GM21723 (cell line): ENCODE results near the gene VRK2.
"Not testable (repeated sequence)": the region's sequence is repeated elsewhere in the genome, so short reads cannot be mapped to it uniquely, and the experiment has no call there.

Experiments used
- ATAC-seq: cut with Tn5 transposase; IDR thresholded peaks from one replicate; pipeline ENCODE4 v1.9.1; 2021; ENCODE audit warnings: mild to moderate bottlenecking, moderate library complexity; ENCODE audit not compliant: unreplicated experiment

VRK2 gene

GRCh38 chr2:58106896-58107295, 60.3 kb downstream of the VRK2 start:
- ATAC-seq = no peak

DNA sequence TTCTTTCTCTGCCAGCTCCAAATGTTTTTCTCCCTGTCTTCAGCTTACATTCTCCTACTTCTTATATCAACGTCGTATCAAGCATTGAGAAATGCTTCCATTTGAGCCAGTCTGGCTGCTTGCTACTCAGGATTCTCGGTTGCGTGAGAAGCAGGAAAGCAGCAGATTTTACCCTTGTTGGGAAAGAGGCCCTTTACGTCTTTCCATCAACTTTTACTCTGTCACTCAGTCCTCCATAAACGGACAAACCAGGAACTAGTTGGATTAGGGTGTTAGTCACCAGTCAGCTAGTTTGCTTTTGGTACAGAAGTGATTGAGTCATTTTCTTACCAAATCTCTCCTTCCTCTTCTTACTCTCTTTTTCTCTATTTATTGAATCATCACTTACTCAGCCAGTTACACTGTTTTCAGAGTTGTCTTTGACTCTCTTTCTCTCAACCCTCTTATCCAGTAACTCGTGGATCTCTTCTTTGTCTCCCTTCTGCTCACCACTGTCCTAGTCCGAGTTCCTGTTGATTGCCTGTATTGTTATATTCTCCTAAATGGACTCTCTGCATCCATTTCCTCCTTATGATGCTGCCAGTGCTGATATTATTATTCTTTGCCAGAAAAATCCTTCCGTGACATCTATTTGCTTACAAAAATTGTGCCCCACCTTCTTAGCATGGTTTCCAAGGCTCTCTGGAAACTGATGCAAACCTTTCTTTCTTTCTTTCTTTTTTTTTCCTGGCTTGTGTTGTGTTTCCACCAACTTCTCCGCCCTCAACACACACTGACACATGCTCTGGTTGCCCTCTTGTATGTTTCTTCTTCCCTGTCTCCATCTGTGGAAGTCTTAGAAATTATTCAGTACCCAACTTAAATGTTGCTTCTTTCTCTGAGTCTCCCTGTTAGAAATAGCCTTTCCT, 61.5 kb downstream of the VRK2 start:
- no peak for ATAC-seq

DNA sequence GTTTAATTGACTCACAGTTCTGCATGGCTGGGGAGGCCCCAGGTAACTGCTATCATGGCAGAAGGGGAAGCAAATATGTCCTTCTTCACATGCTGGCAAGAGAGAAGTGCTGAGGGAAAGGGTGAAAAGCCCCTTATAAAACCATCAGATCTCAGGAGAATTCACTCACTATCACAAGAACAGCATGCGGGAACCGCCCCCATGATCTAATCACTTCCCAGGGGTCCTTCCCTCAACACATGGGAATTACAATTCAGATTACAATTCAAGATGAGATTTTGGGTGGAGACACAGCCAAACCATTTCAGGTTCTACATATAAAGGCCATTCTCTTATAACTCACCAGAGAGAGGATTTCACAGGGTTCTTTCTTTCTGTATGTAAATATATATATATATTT, 62.9 kb downstream of the VRK2 start:
- ATAC-seq = no peak

DNA sequence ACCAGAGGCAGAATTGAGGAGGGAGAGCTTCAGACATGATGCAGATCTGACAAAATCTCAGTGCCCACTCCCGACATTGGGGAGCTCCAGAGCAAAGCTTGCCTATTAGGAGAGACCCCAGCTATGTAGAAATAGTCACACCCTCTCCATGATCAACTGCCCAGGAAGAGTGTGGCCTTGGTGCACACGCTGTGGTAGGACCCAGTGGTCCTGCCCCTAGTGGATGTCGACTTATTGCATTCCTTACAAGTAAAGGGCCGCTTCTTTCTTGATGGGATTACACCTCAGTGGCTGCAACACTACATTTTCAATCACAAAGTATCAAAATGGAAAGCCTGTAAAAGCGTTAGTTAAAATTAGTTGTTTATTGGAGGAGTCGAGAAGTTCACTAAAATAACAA, 64.2 kb downstream of the VRK2 start:
- ATAC-seq = no peak

- ATAC-seq = not testable (repeated sequence)
Observed at GRCh38 chr2:58113563-58113962, 67.0 kb downstream of the VRK2 start.

- no peak for ATAC-seq
Observed at GRCh38 chr2:58120626-58121229, 74.1 kb downstream of the VRK2 start.

DNA sequence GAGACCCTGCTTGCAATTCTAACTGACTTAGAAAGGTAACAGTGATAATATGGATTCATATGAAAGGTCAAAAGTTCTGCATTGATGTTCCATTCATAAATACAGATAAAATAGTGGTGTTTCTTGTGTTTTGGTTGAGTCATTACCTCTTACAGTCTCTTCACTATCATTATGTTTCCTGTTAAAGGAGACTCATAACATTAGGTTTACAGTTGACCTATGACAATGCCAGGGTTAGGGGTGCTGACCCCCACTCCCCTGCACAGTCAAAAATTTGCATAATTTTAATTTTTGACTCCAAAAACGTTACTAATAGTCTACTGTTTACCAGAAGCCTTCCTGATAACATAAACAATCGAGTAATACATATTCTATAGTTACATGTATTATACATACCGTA, 75.4 kb downstream of the VRK2 start:
- no peak for ATAC-seq

DNA sequence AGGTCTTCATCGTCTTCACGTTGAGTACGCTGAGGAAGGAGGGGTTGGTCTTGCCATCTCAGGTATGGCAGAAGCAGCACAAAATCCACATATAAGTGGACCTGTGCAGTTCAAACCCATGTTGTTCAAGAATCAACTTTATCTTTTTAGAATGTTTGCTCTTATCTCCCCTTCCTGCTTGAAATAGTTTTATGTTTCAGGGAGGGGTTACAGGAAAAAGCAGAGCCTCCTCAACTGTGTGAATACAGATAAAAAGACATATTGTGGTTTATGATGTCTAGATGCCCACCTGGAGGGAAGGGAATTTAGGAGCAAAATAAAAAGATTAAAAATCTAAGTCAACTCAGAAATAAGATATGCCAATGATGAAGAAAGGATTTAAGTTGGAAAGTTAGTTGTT, 75.9 kb downstream of the VRK2 start:
- no peak for ATAC-seq

DNA sequence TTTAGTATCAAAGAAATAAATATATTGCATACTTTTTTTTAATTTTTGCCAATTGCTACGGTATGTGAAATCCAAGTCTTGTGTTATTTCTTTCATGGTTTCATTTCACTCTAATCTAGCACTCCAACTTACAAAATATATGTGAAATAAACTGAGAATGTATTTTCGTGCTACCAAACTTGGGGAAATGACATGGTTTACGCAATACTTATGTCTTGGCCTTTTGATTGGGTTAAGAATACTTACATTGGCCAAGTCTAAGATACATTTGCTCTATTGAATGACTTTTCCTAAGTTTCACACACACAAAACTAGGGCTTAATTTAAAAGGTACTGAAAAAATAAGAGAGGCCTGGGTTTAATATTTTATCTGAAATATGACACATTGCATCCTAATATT, 80.5 kb downstream of the VRK2 start:
- ATAC-seq = no peak

GRCh38 chr2:58130238-58130637, 83.6 kb downstream of the VRK2 start:
- no peak for ATAC-seq

- ATAC-seq = no peak
Observed at GRCh38 chr2:58131191-58132011, 84.8 kb downstream of the VRK2 start.

GRCh38 chr2:58133395-58133794, 86.8 kb downstream of the VRK2 start:
- no peak for ATAC-seq

- no peak for ATAC-seq
Observed at GRCh38 chr2:58135861-58136260, 89.3 kb downstream of the VRK2 start.

DNA sequence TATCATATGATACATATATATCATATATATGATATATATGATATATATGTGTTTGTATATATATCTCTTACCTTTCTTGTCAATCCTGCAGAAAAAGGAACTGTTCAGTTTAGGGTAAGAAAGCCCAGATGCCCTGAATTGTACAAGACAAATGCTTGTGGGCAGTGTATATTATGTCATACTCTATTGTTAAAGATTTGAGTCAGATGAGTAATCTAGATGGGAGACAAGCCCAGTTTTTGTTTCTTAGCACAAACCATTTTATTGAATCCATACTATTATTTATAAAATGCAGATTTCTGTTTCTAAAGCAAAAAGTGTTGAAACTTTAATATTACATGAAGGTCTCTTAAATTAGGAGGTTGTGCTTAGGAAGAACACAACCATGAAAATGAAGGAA, 90.6 kb downstream of the VRK2 start:
- no peak for ATAC-seq

DNA sequence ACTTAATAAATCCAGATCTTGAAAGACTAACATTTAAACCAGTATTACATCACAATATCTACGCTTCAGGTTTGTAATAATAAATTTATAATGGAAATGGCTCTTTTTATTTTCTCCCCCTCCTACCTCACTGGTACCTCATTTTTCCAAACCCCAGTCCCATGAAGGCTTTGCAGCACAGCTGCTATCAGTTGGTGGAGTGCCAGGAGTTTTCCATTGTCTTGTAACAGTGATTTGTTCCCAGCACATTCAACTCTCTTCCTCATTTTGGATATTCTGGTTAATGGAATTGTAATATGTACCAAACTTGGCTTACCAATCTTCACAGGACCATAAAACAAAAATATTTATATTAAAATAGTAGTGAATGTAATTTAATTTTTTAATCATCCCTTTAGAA, 91.2 kb downstream of the VRK2 start:
- no peak for ATAC-seq

DNA sequence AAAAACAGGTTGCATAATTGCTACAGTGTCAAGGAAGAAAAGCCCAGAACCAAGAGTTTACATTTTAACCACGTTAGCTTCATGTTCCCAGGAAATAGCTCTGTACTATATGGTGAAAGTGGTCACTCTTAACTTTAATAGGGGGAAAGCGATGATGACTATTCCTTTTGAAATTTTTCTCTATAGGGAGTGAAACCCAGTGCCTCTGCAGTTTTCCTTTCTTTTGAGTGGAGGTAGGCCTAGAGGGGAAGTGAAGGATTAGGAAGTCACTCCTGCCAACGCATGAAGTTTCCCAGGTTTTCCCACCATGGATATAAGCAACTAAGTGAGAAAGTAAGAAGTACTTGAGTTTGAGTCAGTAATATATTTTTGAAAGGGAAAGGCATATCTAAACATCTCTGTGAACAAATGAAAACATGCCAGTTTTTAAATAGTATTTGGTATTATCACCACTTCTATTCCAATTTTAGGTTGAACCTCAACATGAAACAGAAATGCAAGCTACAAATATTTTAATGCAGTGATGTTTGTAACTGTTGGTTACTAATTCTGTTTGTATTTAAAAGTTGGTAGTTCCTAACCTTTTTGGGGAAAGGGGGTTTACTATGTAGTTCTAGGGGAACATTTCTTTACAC, 91.9 kb downstream of the VRK2 start:
- ATAC-seq = no peak

- no peak for ATAC-seq
Observed at GRCh38 chr2:58140508-58141072, 94.0 kb downstream of the VRK2 start.

GRCh38 chr2:58145769-58146168, 99.2 kb downstream of the VRK2 start:
- ATAC-seq = not testable (repeated sequence)

DNA sequence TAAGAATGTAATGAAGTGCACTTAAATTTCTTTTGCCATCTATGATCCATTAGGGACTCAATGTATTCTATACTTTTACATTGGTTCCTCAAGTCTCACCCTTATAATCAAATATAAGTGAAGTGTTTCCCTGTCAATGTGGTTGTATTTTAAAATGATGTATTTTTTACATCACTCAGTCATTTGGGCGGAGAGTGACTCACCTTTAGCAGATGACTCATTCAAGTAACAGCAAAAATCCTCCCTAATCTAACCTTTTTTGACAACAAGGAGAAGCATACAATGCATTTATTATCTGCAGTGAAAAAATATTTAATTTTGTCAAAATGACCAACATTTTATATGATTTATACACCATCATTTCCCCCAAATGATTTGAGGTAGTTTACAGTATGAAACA, 100.1 kb downstream of the VRK2 start:
- ATAC-seq = no peak

GRCh38 chr2:58155160-58155778, 108.7 kb downstream of the VRK2 start:
- no peak for ATAC-seq
